Activated naive CD8-positive, alpha-beta T cell treated with anti-CD3 and anti-CD28 coated beads, Interleukin-2, amount 50 U/mL, for 24 hours (primary cell): ENCODE measurements around the gene MRC2.
A peak's percentile ranks its signal among the peaks of the same experiment; 100 is the strongest.
"Not testable (repeated sequence)": the region's sequence is repeated elsewhere in the genome, so short reads cannot be mapped to it uniquely, and the experiment has no call there.

ENCODE experiments used
- ATAC-seq: fragments of 150-1000 bp; cut with Tn5 transposase; one replicate; pipeline ENCODE4 v1.10.0; 2021
- DNase-seq: peaks from one replicate; pipeline ENCODE4 v3.0.0; 2021
- H3K27ac Mint-ChIP-seq: one replicate; pipeline ENCODE4 v1.8.0; 2021; ENCODE audit warnings: mild to moderate bottlenecking, mixed read lengths
- H3K27me3 Mint-ChIP-seq: one replicate; pipeline ENCODE4 v1.8.0; 2021; ENCODE audit warnings: mixed read lengths
- H3K36me3 Mint-ChIP-seq: one replicate; pipeline ENCODE4 v1.8.0; 2021; ENCODE audit warnings: low read depth, mixed read lengths
- H3K4me1 Mint-ChIP-seq: one replicate; pipeline ENCODE4 v1.8.0; 2021; ENCODE audit warnings: mixed read lengths
- H3K4me3 Mint-ChIP-seq: one replicate; pipeline ENCODE4 v1.8.0; 2021; ENCODE audit warnings: mild to moderate bottlenecking, moderate library complexity, mixed read lengths
- H3K9me3 Mint-ChIP-seq: one replicate; pipeline ENCODE4 v1.8.0; 2021; ENCODE audit warnings: mixed read lengths

MRC2 gene

GRCh38 chr17:62684179-62684578, 56.7 kb downstream of the MRC2 start:
- ATAC-seq = no peak
- H3K4me1 Mint-ChIP-seq = no peaks in the 10 kb centered on the region
- no peak overlapping the region for H3K27ac Mint-ChIP-seq

GRCh38 chr17:62687997-62688396, 60.5 kb downstream of the MRC2 start:
- ATAC-seq (no peak), DNase-seq (no peak)
- Mint-ChIP-seq H3K36me3 (no peaks in the 10 kb centered on the region), H3K4me1 (no peaks in the 10 kb centered on the region), H3K4me3 (no peak overlapping the region), H3K9me3 (no peaks in the 10 kb centered on the region), H3K27me3 (no peaks in the 10 kb centered on the region), H3K27ac (no peak overlapping the region)

More at GRCh38 chr17:62684179-62684578, 56.7 kb downstream of the MRC2 start:
- DNase-seq = no peak
- Mint-ChIP-seq H3K27me3 (no peaks in the 10 kb centered on the region), H3K9me3 (no peaks in the 10 kb centered on the region), H3K4me3 (no peak overlapping the region), H3K36me3 (no peaks in the 10 kb centered on the region)

- H3K27ac Mint-ChIP-seq = no peak overlapping the region
- no peaks in the 10 kb centered on the region for H3K4me1 Mint-ChIP-seq
- no peaks in the 10 kb centered on the region for H3K36me3 Mint-ChIP-seq
- DNase-seq (no peak), ATAC-seq (no peak)
- H3K9me3 Mint-ChIP-seq = no peaks in the 10 kb centered on the region
- no peaks in the 10 kb centered on the region for H3K27me3 Mint-ChIP-seq
- no peak overlapping the region for H3K4me3 Mint-ChIP-seq
Measured at GRCh38 chr17:62688398-62689160, 61.1 kb downstream of the MRC2 start.

GRCh38 chr17:62689441-62690167, 62.1 kb downstream of the MRC2 start:
- Mint-ChIP-seq H3K27me3 (peaks cover 3% of the 10 kb centered on the region), H3K27ac (no peak overlapping the region), H3K4me1 (no peaks in the 10 kb centered on the region), H3K36me3 (no peaks in the 10 kb centered on the region), H3K4me3 (no peak overlapping the region), H3K9me3 (no peaks in the 10 kb centered on the region)
- DNase-seq (no peak), ATAC-seq (no peak)

GRCh38 chr17:62690168-62690897, 62.9 kb downstream of the MRC2 start:
- Mint-ChIP-seq H3K36me3 (no peaks in the 10 kb centered on the region), H3K4me1 (no peaks in the 10 kb centered on the region), H3K27me3 (peaks cover 3% of the 10 kb centered on the region), H3K27ac (no peak overlapping the region), H3K4me3 (no peak overlapping the region), H3K9me3 (no peaks in the 10 kb centered on the region)
- no peak for DNase-seq
- no peak for ATAC-seq

- DNase-seq, H3K4me1 Mint-ChIP-seq, ATAC-seq, H3K9me3 Mint-ChIP-seq, H3K36me3 Mint-ChIP-seq, H3K27ac Mint-ChIP-seq, H3K4me3 Mint-ChIP-seq, H3K27me3 Mint-ChIP-seq: not testable (repeated sequence)
Measured at GRCh38 chr17:62691589-62691915, 64.1 kb downstream of the MRC2 start.

GRCh38 chr17:62692159-62692651, 64.7 kb downstream of the MRC2 start:
- Mint-ChIP-seq H3K27ac (no peak overlapping the region), H3K9me3 (no peaks in the 10 kb centered on the region), H3K27me3 (peaks cover 3% of the 10 kb centered on the region), H3K4me1 (no peaks in the 10 kb centered on the region), H3K4me3 (no peak overlapping the region), H3K36me3 (no peaks in the 10 kb centered on the region)
- no peak for DNase-seq
- ATAC-seq = no peak

- DNase-seq = peak; percentile 18
- Mint-ChIP-seq H3K27ac (no peak overlapping the region), H3K4me3 (no peak overlapping the region), H3K27me3 (peaks cover 3% of the 10 kb centered on the region), H3K4me1 (no peaks in the 10 kb centered on the region), H3K36me3 (no peaks in the 10 kb centered on the region), H3K9me3 (no peaks in the 10 kb centered on the region)
- ATAC-seq = no peak
Measured at GRCh38 chr17:62692721-62693431, 65.4 kb downstream of the MRC2 start.

GRCh38 chr17:62693616-62694409, 66.3 kb downstream of the MRC2 start:
- Mint-ChIP-seq H3K27ac (no peak overlapping the region), H3K4me3 (no peak overlapping the region), H3K36me3 (no peaks in the 10 kb centered on the region), H3K4me1 (no peaks in the 10 kb centered on the region), H3K27me3 (peaks cover 3% of the 10 kb centered on the region), H3K9me3 (no peaks in the 10 kb centered on the region)
- no peak for ATAC-seq
- DNase-seq = no peak

- not testable (repeated sequence) for H3K4me1 Mint-ChIP-seq, H3K4me3 Mint-ChIP-seq, DNase-seq, H3K36me3 Mint-ChIP-seq, H3K9me3 Mint-ChIP-seq, ATAC-seq, H3K27ac Mint-ChIP-seq, H3K27me3 Mint-ChIP-seq
Measured at GRCh38 chr17:62695093-62695738, 67.7 kb downstream of the MRC2 start.

GRCh38 chr17:62696256-62696655, 68.8 kb downstream of the MRC2 start:
- no peaks in the 10 kb centered on the region for H3K36me3 Mint-ChIP-seq
- H3K4me1 Mint-ChIP-seq = no peaks in the 10 kb centered on the region
- no peak overlapping the region for H3K4me3 Mint-ChIP-seq
- H3K9me3 Mint-ChIP-seq = no peaks in the 10 kb centered on the region
- no peak overlapping the region for H3K27ac Mint-ChIP-seq
- ATAC-seq (no peak), DNase-seq (no peak)
- H3K27me3 Mint-ChIP-seq = peaks cover 9% of the 10 kb centered on the region

- no peak overlapping the region for H3K27ac Mint-ChIP-seq
Measured at GRCh38 chr17:62696726-62697490, 69.4 kb downstream of the MRC2 start.

GRCh38 chr17:62698459-62698858, 71.0 kb downstream of the MRC2 start:
- H3K36me3 Mint-ChIP-seq, H3K9me3 Mint-ChIP-seq, H3K4me3 Mint-ChIP-seq, H3K27ac Mint-ChIP-seq, DNase-seq, ATAC-seq, H3K27me3 Mint-ChIP-seq, H3K4me1 Mint-ChIP-seq: not testable (repeated sequence)

More at GRCh38 chr17:62696726-62697490, 69.4 kb downstream of the MRC2 start:
- H3K9me3 Mint-ChIP-seq = no peaks in the 10 kb centered on the region
- H3K36me3 Mint-ChIP-seq = no peaks in the 10 kb centered on the region
- ATAC-seq (no peak), DNase-seq (no peak)
- H3K4me1 Mint-ChIP-seq = no peaks in the 10 kb centered on the region
- H3K4me3 Mint-ChIP-seq = no peak overlapping the region
- H3K27me3 Mint-ChIP-seq = peaks cover 9% of the 10 kb centered on the region
